Measurements from ENCODE around the gene KRT16. TPM values are rescaled to one million over a fixed set of nuclear protein-coding genes. Genes with fewer than 3 reads are reported as not detected.

KRT16 gene
- total RNA-seq, 1 experiment from 2014 or later = not detected

GRCh38 chr17:41579484-41580243 lies 32.9 kb downstream of the KRT16 start:
- peak overlapping the region; percentile 82 for H2AFZ ChIP-seq (ENCODE audit: low read length)
- peaks cover 9 to 13% of the 10 kb centered on the region in 2 experiments for H3K4me1 Mint-ChIP-seq
- H3K36me3 Mint-ChIP-seq (ENCODE audit: insufficient read depth in 1 of 3, low read depth in 3 of 3) = no peaks in the 10 kb centered on the region; a peak in 1 of 7 replicates
- TF ChIP-seq CTCF (conservative IDR thresholded peaks at IDR 0.05) = peak; percentile 89
- H3K27ac Mint-ChIP-seq = 0 out of 7 replicates have a peak overlapping the region, but pooled peaks of 1 of the 3 experiments have one; percentile 59
- H3K23ac ChIP-seq (ENCODE audit: insufficient read length, low read depth, low read length) = no peak overlapping the region
- no peak overlapping the region for H2BK120ac ChIP-seq (ENCODE audit: low read depth, low read length, poor library complexity, severe bottlenecking)
- H2BK12ac ChIP-seq (ENCODE audit: insufficient read length, low read depth, low read length) = no peak overlapping the region
- H4K5ac ChIP-seq (ENCODE audit: insufficient read length, low read depth, low read length) = peak overlapping the region; percentile 1
- no peaks in the 10 kb centered on the region for H3K79me2 ChIP-seq (ENCODE audit: insufficient read depth, low read length)
- H3K56ac ChIP-seq (ENCODE audit: insufficient read length, low read depth, low read length) = no peak overlapping the region
- H3K4ac ChIP-seq (ENCODE audit: low read depth, low read length) = no peak overlapping the region
- H3K9ac ChIP-seq (ENCODE audit: extremely low read depth, insufficient read length, low read length) = no peak overlapping the region
- H2BK15ac ChIP-seq (ENCODE audit: low read depth, low read length) = no peak overlapping the region
- no peaks in the 10 kb centered on the region for H3K27me3 ChIP-seq (ENCODE audit: insufficient read depth, low read length)
- no peak overlapping the region for H2BK20ac ChIP-seq (ENCODE audit: low read depth, low read length, poor library complexity, severe bottlenecking)
- no peaks in the 10 kb centered on the region; the same call in 1 of the 2 replicates for H3K4me1 ChIP-seq (ENCODE audit: insufficient read depth, low read length)
- H4K8ac ChIP-seq (replicated peaks; ENCODE audit: insufficient read length, low read depth, low read length) = no peak overlapping the region
- H3K4me2 ChIP-seq (ENCODE audit: insufficient read depth, insufficient read length, low read length) = no peak overlapping the region
- no CpG with 5 or more reads among the region's 18 CpGs for WGBS (ENCODE audit: extremely low coverage, insufficient read length, low lambda C conversion rate)
- no peak overlapping the region for H3K4me3 Mint-ChIP-seq
- H3K23me2 ChIP-seq (ENCODE audit: insufficient read length, low read depth, low read length, poor library complexity, severe bottlenecking) = no peaks in the 10 kb centered on the region
- H4K91ac ChIP-seq (ENCODE audit: insufficient read length, low read depth, low read length) = no peak overlapping the region
- no peak overlapping the region for H3T11ph ChIP-seq (ENCODE audit: low read length)
- H3K18ac ChIP-seq (ENCODE audit: insufficient read length, low read depth, low read length) = peak overlapping the region; percentile 22
- peaks cover 39% of the 10 kb centered on the region for H3K27me3 Mint-ChIP-seq (ENCODE audit: low read depth)
- no peaks in the 10 kb centered on the region for H4K20me1 ChIP-seq (ENCODE audit: control insufficient read depth, insufficient read depth, insufficient read length)
- H3K9me3 Mint-ChIP-seq = peaks cover 0 to 4% of the 10 kb centered on the region in 2 experiments; a peak in 1 of 5 replicates
- DNase-seq = peak; percentile 98
- no peak overlapping the region for H2BK5ac ChIP-seq (ENCODE audit: insufficient read length, low read length)
- H3K9me3 ChIP-seq (ENCODE audit: control insufficient read depth, low read depth, low read length) = no peaks in the 10 kb centered on the region
- no peaks in the 10 kb centered on the region for H3K79me1 ChIP-seq (ENCODE audit: insufficient read depth, low read depth, low read length, poor library complexity, severe bottlenecking)
- H2AK5ac ChIP-seq (ENCODE audit: insufficient read length, low read length) = no peak overlapping the region
- no peak overlapping the region for H3K27ac ChIP-seq (ENCODE audit: insufficient read length, low read depth, low read length)
- H3K14ac ChIP-seq (ENCODE audit: insufficient read depth, low read length) = peak overlapping the region; percentile 50
